ENCODE measurements around the gene SPTLC3.

- TF ChIP-seq CTCF (IDR thresholded peaks at IDR 0.05; ENCODE audit: insufficient read depth, low read length) (no peak), GABPA (IDR thresholded peaks at IDR 0.05; ENCODE audit: low read depth) (no peak), POLR2AphosphoS5 (IDR thresholded peaks at IDR 0.05; ENCODE audit: low read depth) (no peak)
Observed at GRCh38 chr20:13017883-13018535, 9.2 kb downstream of the SPTLC3 start.

Measured in HL-60 (cell line).